NCI-H345 treated with DMSO at 0.1 percent for 48 hours (cell line): ENCODE measurements around the gene SENP1.

Experiments used
- DNase-seq: peaks from one replicate; lab custom pipeline; 2025; ENCODE audit not compliant: unreplicated experiment; lab: John Stamatoyannopoulos, UW

The SENP1 gene

GRCh38 chr12:48001505-48002413, 104.1 kb downstream of the SENP1 start:
- no peak for DNase-seq

GRCh38 chr12:48000878-48001504, 104.9 kb downstream of the SENP1 start:
- no peak for DNase-seq

GRCh38 chr12:47999816-48000215, 106.1 kb downstream of the SENP1 start:
- no peak for DNase-seq

- no peak for DNase-seq
Observed at GRCh38 chr12:47997321-47997720, 108.6 kb downstream of the SENP1 start.

- no peak for DNase-seq
Observed at GRCh38 chr12:47995981-47996401, 109.9 kb downstream of the SENP1 start.

GRCh38 chr12:47993491-47993890, 112.4 kb downstream of the SENP1 start:
- DNase-seq = no peak
